ELR (cell line): Measurements from ENCODE around the gene LAS1L.
"Not testable (repeated sequence)": the region's sequence is repeated elsewhere in the genome, so short reads cannot be mapped to it uniquely, and the experiment has no call there.

Experiments used
- DNase-seq: peaks from one replicate; pipeline ENCODE4 v3.0.0-alpha.2; 2015; ENCODE audit warnings: low read depth

The LAS1L gene

GRCh38 chrX:65534450-65535292, at the start of gene LAS1L:
Gene LAS1L (minus strand): TSS chrX:65534787. CDS start chrX:65534715, 72 bp downstream.
- DNase-seq: peak; percentile 93

- no peak for DNase-seq
These were observed 48.0 kb upstream of the LAS1L start for GRCh38 chrX:65582450-65583082.

GRCh38 chrX:65581661-65582339, 47.2 kb upstream of the LAS1L start:
- peak; percentile 69 for DNase-seq

- DNase-seq: no peak
These were observed 43.8 kb upstream of the LAS1L start for GRCh38 chrX:65578346-65578745.

- DNase-seq: no peak
These were observed 41.6 kb upstream of the LAS1L start for GRCh38 chrX:65576160-65576559.

GRCh38 chrX:65575022-65575421, 40.4 kb upstream of the LAS1L start:
- DNase-seq: peak; percentile 7

- DNase-seq: no peak
These were observed 39.8 kb upstream of the LAS1L start for GRCh38 chrX:65574356-65574755.

- no peak for DNase-seq
These were observed 38.4 kb upstream of the LAS1L start for GRCh38 chrX:65572971-65573370.

GRCh38 chrX:65562850-65563249, 28.3 kb upstream of the LAS1L start:
- not testable (repeated sequence) for DNase-seq

GRCh38 chrX:65551489-65552339, 17.1 kb upstream of the LAS1L start:
- DNase-seq: no peak

- DNase-seq: no peak
These were observed 16.5 kb upstream of the LAS1L start for GRCh38 chrX:65551086-65551485.

GRCh38 chrX:65545456-65545855, 10.9 kb upstream of the LAS1L start:
- DNase-seq: no peak

- peak; percentile 25 for DNase-seq
These were observed 2.6 kb upstream of the LAS1L start for GRCh38 chrX:65537229-65537628.

GRCh38 chrX:65536291-65536690, 1.7 kb upstream of the LAS1L start:
- no peak for DNase-seq

GRCh38 chrX:65532016-65532415, 2.6 kb downstream of the LAS1L start:
- peak; percentile 41 for DNase-seq

GRCh38 chrX:65528705-65529340, 5.8 kb downstream of the LAS1L start:
- DNase-seq: peak; percentile 40

- no peak for DNase-seq
These were observed 6.3 kb downstream of the LAS1L start for GRCh38 chrX:65528293-65528692.

GRCh38 chrX:65524139-65524538, 10.4 kb downstream of the LAS1L start:
- DNase-seq: no peak

GRCh38 chrX:65522739-65523372, 11.7 kb downstream of the LAS1L start:
- peak; percentile 81 for DNase-seq

GRCh38 chrX:65519530-65519929, 15.1 kb downstream of the LAS1L start:
- not testable (repeated sequence) for DNase-seq

- not testable (repeated sequence) for DNase-seq
These were observed 15.6 kb downstream of the LAS1L start for GRCh38 chrX:65518980-65519379.
